HCT116 (cell line): ENCODE results near the gene RELA. TPM values are rescaled to one million over a fixed set of nuclear protein-coding genes. Genes with fewer than 3 reads are reported as not detected.

Experiments
- ATAC-seq: fragments of 200-7000 bp; cut with Tn5 transposase; 2 replicates; pipeline ENCODE4 v1.9.1; 2020; ENCODE audit warnings: mild to moderate bottlenecking, moderate library complexity
- BruUV-seq: library from RNA; stranded (reverse); fragments of 400-500 nt; replicated peaks from 2 replicates; lab custom pipeline; 2021; lab: Mats Ljungman, UMichigan
- CTCF ChIA-PET: fragments of 300-600 bp; sonication (Branson Sonifier 250); formaldehyde crosslinking; loops from one replicate; lab custom pipeline; 2021; ENCODE audit warnings: antibody characterized with exemption; lab: Charles Lee
- POLR2A ChIA-PET: fragments of 300-600, 350-600 bp; sonication (Branson Sonifier 250); formaldehyde crosslinking; loops from one replicate; lab custom pipeline; 2021; ENCODE audit warnings: antibody characterized with exemption; lab: Charles Lee
- RAD21 ChIA-PET, 2 experiments: fragments of 300-600 bp; sonication (Branson Sonifier 250); formaldehyde crosslinking; loops; one replicate each; lab custom pipeline; 2023; ENCODE audit warnings: low total read pairs in 2 of 2; ENCODE audit not compliant: uncharacterized antibody in 2 of 2, unreplicated experiment in 2 of 2, low non-redundant PET in 1 of 2; lab: Charles Lee
- DNase-seq: peaks from one replicate; pipeline ENCODE4 v3.0.0-alpha.2; 2010; ENCODE audit warnings: low read depth, low spot score
- H2AFZ ChIP-seq: fragments of 200-600 bp; shearing (Covaris generic), sonication (generic); 2 replicates; pipeline ENCODE4 v1.6.1; 2017; ENCODE audit warnings: low read depth, mixed run types, mixed read lengths, antibody characterized with exemption, low read length; ENCODE audit not compliant: poor library complexity, severe bottlenecking
- H3K27ac ChIP-seq: 2 replicates; pipeline ENCODE4 v1.5.1; 2012; ENCODE audit warnings: low read depth, low read length
- H3K27me3 ChIP-seq: fragments of 200-600 bp; sonication (generic); 2 replicates; pipeline ENCODE4 v1.6.1; 2016; ENCODE audit warnings: mixed run types, low read length, mixed read lengths; ENCODE audit not compliant: insufficient read depth
- H3K36me3 ChIP-seq, 2 experiments: fragments of 200-500 bp in 1 of 2; fragments of 200-600 bp in 1 of 2; sonication (Bioruptor generic) in 1 of 2; sonication (generic) in 1 of 2; 2 replicates each; pipeline versions ENCODE4 v1.5.1 to v1.6.1; 2014 to 2016; ENCODE audit warnings: low read length in 2 of 2, inconsistent platforms in 1 of 2, mixed read lengths in 1 of 2, mixed run types in 1 of 2; ENCODE audit not compliant: insufficient read depth in 2 of 2, control insufficient read depth in 1 of 2
- H3K4me1 ChIP-seq, 2 experiments: fragments of 200-600 bp in 1 of 2; sonication (generic) in 1 of 2; 2 replicates each; pipeline versions ENCODE4 v1.5.1 to v1.6.1; 2012 to 2017; ENCODE audit warnings: low read length in 2 of 2, inconsistent platforms in 1 of 2, mild to moderate bottlenecking in 1 of 2, mixed read lengths in 1 of 2, mixed run types in 1 of 2, moderate library complexity in 1 of 2; ENCODE audit not compliant: insufficient read depth in 2 of 2, control insufficient read depth in 1 of 2
- H3K4me2 ChIP-seq: fragments of 200-600 bp; sonication (generic); 2 replicates; pipeline ENCODE4 v1.6.1; 2017; ENCODE audit warnings: mixed run types, low read length, mixed read lengths
- H3K4me3 ChIP-seq, 2 experiments: fragments of 200-600 bp in 1 of 2; sonication (generic) in 1 of 2; replicated peaks in 1 of 2; 2 replicates each; pipeline ENCODE4 v1.5.1; 2011 to 2016; ENCODE audit warnings: low read length in 2 of 2, control low read depth in 1 of 2, low read depth in 1 of 2, mild to moderate bottlenecking in 1 of 2, mixed read lengths in 1 of 2, mixed run types in 1 of 2
- H3K79me2 ChIP-seq: fragments of 200-600 bp; sonication (generic); 2 replicates; pipeline ENCODE4 v1.6.1; 2017; ENCODE audit warnings: mild to moderate bottlenecking, mixed run types, low read length, moderate library complexity, mixed read lengths; ENCODE audit not compliant: insufficient read depth
- H3K9ac ChIP-seq: fragments of 200-600 bp; sonication (generic); 2 replicates; pipeline ENCODE4 v1.6.1; 2016; ENCODE audit warnings: low read length, mixed read lengths
- H3K9me2 ChIP-seq: fragments of 200-600 bp; sonication (generic), shearing (Covaris generic); 2 replicates; pipeline ENCODE4 v1.6.1; 2017; ENCODE audit warnings: mixed run types, mild to moderate bottlenecking, moderate library complexity; ENCODE audit not compliant: insufficient read depth
- H3K9me3 ChIP-seq, 2 experiments: fragments of 200-500 bp in 1 of 2; fragments of 200-600 bp in 1 of 2; sonication (Bioruptor generic) in 1 of 2; sonication (generic) in 1 of 2; 2 replicates each; pipeline ENCODE4 v1.6.1; 2014 to 2017; ENCODE audit warnings: low read length in 2 of 2, mixed read lengths in 2 of 2, inconsistent platforms in 1 of 2, low read depth in 1 of 2, mild to moderate bottlenecking in 1 of 2, mixed run types in 1 of 2, moderate library complexity in 1 of 2; ENCODE audit not compliant: control insufficient read depth in 1 of 2, insufficient read depth in 1 of 2
- H4K20me1 ChIP-seq: fragments of 200-600 bp; sonication (generic), shearing (Covaris generic); 2 replicates; pipeline ENCODE4 v1.6.1; 2017; ENCODE audit warnings: mixed run types, mild to moderate bottlenecking, moderate library complexity; ENCODE audit not compliant: insufficient read depth
- CBX3 ChIP-seq: IDR thresholded peaks from 2 replicates; pipeline ENCODE4 v1.6.1; 2012; ENCODE audit warnings: low read depth
- CEBPB ChIP-seq: IDR thresholded peaks from 2 replicates; pipeline ENCODE4 v1.6.1; 2012; ENCODE audit warnings: low read depth
- EGR1 ChIP-seq: IDR thresholded peaks from 2 replicates; pipeline ENCODE4 v1.6.1; 2012; ENCODE audit warnings: low read depth
- EZH2phosphoT487 ChIP-seq: fragments of 200-600 bp; IDR thresholded peaks from 2 replicates; pipeline ENCODE4 v1.6.1; 2018; ENCODE audit warnings: antibody characterized with exemption, borderline replicate concordance
- FOSL1 ChIP-seq: IDR thresholded peaks from 2 replicates; pipeline ENCODE4 v1.6.1; 2012; ENCODE audit warnings: low read depth
- POLR2AphosphoS5 ChIP-seq: IDR thresholded peaks from 2 replicates; pipeline ENCODE4 v1.6.1; 2011; ENCODE audit warnings: mild to moderate bottlenecking, low read depth, low read length, moderate library complexity
- SIN3A ChIP-seq: IDR thresholded peaks from 2 replicates; pipeline ENCODE4 v1.6.1; 2012; ENCODE audit warnings: low read depth
- SP1 ChIP-seq: IDR thresholded peaks from 2 replicates; pipeline ENCODE4 v1.6.1; 2012; ENCODE audit warnings: low read depth
- SRF ChIP-seq: IDR thresholded peaks from 2 replicates; pipeline ENCODE4 v1.6.1; 2012; ENCODE audit warnings: low read depth
- TCF7L2 ChIP-seq: IDR thresholded peaks from 2 replicates; pipeline ENCODE4 v1.7.0; 2011; ENCODE audit warnings: borderline replicate concordance, inconsistent platforms; ENCODE audit not compliant: insufficient read depth, insufficient read length; ENCODE audit errors: extremely low read depth
- YY1 ChIP-seq: IDR thresholded peaks from 2 replicates; pipeline ENCODE4 v1.6.1; 2011; ENCODE audit warnings: low read length, low read depth, moderate library complexity, mild to moderate bottlenecking; ENCODE audit not compliant: insufficient replicate concordance; ENCODE audit errors: extremely low read depth
- ZFX ChIP-seq: fragments of 450-650 bp; IDR thresholded peaks from 2 replicates; pipeline ENCODE4 v1.6.1; 2017
- intact Hi-C: fragments of 100-400 bp; cut with micrococcal nuclease; formaldehyde crosslinking; loops from 2 replicates; pipeline ENCODE4 v1.10.0; 2022
- total RNA-seq: library from RNA; stranded (reverse); gene quantifications from one replicate; pipeline ENCODE4 v1.2.1, GENCODE V29; 2021; ENCODE audit not compliant: unreplicated experiment
- TF ChIP-seq, protein P1 (sequence below): IDR thresholded peaks from 2 replicates; pipeline ENCODE4 v1.6.1; 2012; ENCODE audit warnings: low read depth
- TF ChIP-seq, protein P2 (sequence below): IDR thresholded peaks from 2 replicates; pipeline ENCODE4 v1.6.1; 2011; ENCODE audit warnings: mild to moderate bottlenecking, low read length, moderate library complexity; ENCODE audit not compliant: insufficient replicate concordance; ENCODE audit errors: extremely low read depth
- TF ChIP-seq, protein P3 (sequence below): IDR thresholded peaks from 2 replicates; pipeline ENCODE4 v1.6.1; 2012
- TF ChIP-seq, protein P4 (sequence below): IDR thresholded peaks from 2 replicates; pipeline ENCODE4 v1.6.1; 2012

Gene RELA
- total RNA-seq, 1 experiment from 2014 or later: 78.5 TPM

- H3K27ac ChIP-seq: no peak overlapping the region
- ChIA-PET RAD21 (no interaction called here), POLR2A (no interaction called here), CTCF (no interaction called here)
- no peak overlapping the region for H3K4me3 ChIP-seq
- no peak overlapping the region for H3K9ac ChIP-seq
- no peaks in the 10 kb centered on the region for H3K79me2 ChIP-seq
- H3K4me2 ChIP-seq: no peak overlapping the region
- no peaks in the 10 kb centered on the region for H3K36me3 ChIP-seq
- no peak overlapping the region for H2AFZ ChIP-seq
- H3K4me1 ChIP-seq: no peaks in the 10 kb centered on the region
- H3K27me3 ChIP-seq: no peaks in the 10 kb centered on the region
- no peaks in the 10 kb centered on the region for H3K9me3 ChIP-seq
- no TSS peak for BruUV-seq
- no peak for TF ChIP-seq POLR2AphosphoS5
- TF ChIP-seq ZFX: no peak
- intact Hi-C loops: no loop called here
- no peaks in the 10 kb centered on the region for H4K20me1 ChIP-seq
- no peaks in the 10 kb centered on the region for H3K9me2 ChIP-seq
- ATAC-seq: no peak
- DNase-seq: no peak
These were observed 39.0 kb upstream of the RELA start for GRCh38 chr11:65701686-65702085.

DNA sequence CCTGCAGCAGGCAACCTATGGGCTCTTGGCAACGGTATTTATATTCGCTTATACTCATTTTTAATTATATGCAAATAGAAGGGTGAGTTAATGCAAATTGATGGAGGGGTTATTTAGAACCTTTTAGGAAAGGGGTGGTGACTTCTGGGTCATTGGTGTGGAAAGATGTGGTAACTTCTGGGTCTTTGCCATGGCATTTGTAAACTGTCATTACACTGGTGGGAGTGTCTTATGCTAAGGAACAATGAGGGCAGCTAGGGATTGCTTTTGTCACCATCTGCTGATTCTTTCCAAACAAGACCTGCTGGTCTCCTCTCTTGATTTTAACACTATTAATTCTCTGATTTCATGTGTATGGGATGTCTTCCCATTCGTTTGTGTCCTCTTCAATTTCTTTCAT lies 37.7 kb upstream of the RELA start:
- POLR2A ChIA-PET: interaction anchor here (0.9 kb wide), 1 partner anchor 14 kb away, joined by 3 read pairs; no protein-coding TSS in a partner anchor
- TF ChIP-seq, protein P1, sequence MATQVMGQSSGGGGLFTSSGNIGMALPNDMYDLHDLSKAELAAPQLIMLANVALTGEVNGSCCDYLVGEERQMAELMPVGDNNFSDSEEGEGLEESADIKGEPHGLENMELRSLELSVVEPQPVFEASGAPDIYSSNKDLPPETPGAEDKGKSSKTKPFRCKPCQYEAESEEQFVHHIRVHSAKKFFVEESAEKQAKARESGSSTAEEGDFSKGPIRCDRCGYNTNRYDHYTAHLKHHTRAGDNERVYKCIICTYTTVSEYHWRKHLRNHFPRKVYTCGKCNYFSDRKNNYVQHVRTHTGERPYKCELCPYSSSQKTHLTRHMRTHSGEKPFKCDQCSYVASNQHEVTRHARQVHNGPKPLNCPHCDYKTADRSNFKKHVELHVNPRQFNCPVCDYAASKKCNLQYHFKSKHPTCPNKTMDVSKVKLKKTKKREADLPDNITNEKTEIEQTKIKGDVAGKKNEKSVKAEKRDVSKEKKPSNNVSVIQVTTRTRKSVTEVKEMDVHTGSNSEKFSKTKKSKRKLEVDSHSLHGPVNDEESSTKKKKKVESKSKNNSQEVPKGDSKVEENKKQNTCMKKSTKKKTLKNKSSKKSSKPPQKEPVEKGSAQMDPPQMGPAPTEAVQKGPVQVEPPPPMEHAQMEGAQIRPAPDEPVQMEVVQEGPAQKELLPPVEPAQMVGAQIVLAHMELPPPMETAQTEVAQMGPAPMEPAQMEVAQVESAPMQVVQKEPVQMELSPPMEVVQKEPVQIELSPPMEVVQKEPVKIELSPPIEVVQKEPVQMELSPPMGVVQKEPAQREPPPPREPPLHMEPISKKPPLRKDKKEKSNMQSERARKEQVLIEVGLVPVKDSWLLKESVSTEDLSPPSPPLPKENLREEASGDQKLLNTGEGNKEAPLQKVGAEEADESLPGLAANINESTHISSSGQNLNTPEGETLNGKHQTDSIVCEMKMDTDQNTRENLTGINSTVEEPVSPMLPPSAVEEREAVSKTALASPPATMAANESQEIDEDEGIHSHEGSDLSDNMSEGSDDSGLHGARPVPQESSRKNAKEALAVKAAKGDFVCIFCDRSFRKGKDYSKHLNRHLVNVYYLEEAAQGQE: no peak
- TF ChIP-seq, protein P2, sequence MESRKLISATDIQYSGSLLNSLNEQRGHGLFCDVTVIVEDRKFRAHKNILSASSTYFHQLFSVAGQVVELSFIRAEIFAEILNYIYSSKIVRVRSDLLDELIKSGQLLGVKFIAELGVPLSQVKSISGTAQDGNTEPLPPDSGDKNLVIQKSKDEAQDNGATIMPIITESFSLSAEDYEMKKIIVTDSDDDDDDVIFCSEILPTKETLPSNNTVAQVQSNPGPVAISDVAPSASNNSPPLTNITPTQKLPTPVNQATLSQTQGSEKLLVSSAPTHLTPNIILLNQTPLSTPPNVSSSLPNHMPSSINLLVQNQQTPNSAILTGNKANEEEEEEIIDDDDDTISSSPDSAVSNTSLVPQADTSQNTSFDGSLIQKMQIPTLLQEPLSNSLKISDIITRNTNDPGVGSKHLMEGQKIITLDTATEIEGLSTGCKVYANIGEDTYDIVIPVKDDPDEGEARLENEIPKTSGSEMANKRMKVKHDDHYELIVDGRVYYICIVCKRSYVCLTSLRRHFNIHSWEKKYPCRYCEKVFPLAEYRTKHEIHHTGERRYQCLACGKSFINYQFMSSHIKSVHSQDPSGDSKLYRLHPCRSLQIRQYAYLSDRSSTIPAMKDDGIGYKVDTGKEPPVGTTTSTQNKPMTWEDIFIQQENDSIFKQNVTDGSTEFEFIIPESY: no peak
- TF ChIP-seq EZH2phosphoT487 (no peak), SRF (no peak), TCF7L2 (no peak), CBX3 (no peak), YY1 (no peak), FOSL1 (no peak), CEBPB (no peak), SIN3A (no peak), SP1 (no peak), ZFX (no peak), EGR1 (no peak), POLR2AphosphoS5 (no peak)
- TF ChIP-seq, protein P3, sequence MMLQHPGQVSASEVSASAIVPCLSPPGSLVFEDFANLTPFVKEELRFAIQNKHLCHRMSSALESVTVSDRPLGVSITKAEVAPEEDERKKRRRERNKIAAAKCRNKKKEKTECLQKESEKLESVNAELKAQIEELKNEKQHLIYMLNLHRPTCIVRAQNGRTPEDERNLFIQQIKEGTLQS: no peak
- TF ChIP-seq, protein P4, sequence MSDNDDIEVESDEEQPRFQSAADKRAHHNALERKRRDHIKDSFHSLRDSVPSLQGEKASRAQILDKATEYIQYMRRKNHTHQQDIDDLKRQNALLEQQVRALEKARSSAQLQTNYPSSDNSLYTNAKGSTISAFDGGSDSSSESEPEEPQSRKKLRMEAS: no peak

More for the DNA sequence above, 37.7 kb upstream of the RELA start:
- Histone ChIP-seq H4K20me1 (no peaks in the 10 kb centered on the region), H3K79me2 (no peaks in the 10 kb centered on the region), H3K36me3 (no peaks in the 10 kb centered on the region), H3K4me2 (no peak overlapping the region), H3K4me1 (peaks cover 9 to 10% of the 10 kb centered on the region in 2 experiments; a peak in 3 of 4 replicates), H3K9ac (no peak overlapping the region), H3K27me3 (no peaks in the 10 kb centered on the region), H3K9me2 (no peaks in the 10 kb centered on the region), H2AFZ (no peak overlapping the region), H3K27ac (no peak overlapping the region), H3K4me3 (no peak overlapping the region), H3K9me3 (no peaks in the 10 kb centered on the region)
- ChIA-PET RAD21 (no interaction called here), CTCF (no interaction called here)
- no TSS peak for BruUV-seq
- ATAC-seq: no peak
- no peak for DNase-seq
- intact Hi-C loops: no loop called here
